ENCODE data around the gene MACROH2A1.

MACROH2A1 gene

DNA sequence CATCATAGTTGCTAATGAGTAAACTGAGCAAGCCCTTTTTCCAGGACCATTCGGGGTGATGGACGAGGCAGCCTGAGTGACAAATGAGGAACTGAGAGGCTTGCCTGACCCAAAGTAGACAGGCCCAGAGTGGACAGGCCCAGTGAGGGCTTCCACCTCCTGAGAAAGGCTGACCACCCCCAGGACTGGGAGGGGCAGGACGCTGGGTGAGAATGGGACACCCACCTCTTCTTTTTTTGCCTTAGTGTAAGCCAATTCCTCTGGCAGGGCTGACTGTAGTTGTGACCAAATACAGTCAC lies 68.3 kb downstream of the MACROH2A1 start:
- DNase-seq (ENCODE audit: low read depth) = no peak

DNA sequence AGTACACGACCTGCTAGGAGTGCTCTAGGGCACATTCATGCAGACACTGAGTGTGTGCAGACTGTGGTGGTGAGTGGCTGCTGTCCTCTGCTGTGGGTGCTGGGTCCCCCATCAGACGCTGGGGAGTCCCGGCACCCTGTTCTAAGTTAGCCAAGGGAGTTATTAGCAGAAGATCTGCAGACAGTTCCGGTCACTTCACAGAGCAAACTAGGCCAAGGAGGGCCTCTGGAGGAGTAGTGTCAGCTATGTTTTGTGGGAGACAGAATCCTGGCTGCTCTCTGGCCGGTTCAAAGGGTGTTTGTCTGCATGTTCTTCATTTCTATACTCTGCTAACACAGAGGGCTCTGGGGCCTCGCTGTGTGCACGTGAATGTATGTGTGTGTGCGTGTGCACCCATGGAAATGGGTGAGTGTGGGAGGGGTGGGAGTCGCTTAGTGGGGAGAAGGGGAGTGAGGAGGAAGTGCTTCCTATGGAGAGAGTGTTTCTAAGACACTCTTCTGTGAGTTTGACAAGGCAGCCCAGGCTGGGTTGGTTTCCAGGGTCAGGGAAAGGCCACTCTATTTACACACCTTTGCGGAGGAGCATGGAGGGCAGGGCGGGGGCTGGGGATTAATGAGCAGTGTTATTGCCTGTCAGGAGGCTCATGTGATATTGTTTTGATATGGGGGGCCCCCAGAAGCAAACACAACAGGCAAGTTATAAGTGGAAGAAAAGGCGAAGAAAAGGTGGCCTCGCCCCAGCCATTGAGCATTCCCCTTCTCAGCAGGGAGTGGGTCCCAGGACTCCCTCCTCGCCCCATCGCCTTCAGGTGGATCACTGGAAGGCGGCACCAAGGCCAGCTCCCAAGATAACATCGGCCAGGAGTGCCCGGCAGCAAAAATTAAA lies 68.9 kb downstream of the MACROH2A1 start:
- DNase-seq (ENCODE audit: low read depth) = no peak

DNA sequence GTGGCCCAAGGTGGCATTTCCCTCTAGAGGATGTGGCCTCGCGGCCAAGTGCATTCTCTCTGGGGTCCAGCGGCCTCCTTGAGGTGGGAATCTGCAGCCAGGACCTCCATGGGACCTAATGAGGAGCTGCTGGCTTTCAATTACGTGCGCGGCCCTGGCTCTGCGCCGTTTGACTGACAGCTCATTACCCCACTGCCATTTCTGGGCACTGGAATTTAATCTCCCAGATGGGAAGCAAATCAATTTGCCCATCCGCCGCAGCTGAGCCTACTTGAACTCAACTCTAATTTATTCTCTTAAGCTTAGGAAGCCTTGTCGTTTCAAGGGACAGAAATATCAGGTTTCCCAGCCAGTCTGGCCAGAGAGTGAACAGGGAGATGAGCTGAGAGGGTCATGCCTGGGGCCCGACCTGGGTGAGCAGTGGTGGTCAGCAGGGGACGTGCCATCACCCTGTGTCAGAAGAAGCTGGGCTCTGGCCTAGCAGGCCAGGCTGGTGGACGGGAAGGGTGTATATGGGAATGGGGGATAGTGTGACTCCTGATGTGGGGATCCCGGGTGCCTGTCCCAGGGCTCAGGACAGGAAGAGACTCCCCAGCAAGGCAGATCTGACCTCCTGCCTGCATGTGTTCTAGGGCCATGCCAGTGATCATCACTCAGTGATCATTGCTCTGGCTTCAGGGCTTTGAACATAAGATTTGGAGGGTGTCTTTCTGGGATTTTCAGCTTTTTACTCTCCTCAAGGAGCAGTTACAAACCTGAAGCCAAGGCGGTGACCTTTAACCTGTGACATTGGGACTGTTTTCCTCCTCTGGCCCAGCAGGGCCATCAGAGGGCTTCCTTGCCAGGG lies 69.7 kb downstream of the MACROH2A1 start:
- DNase-seq (ENCODE audit: low read depth) = no peak

DNA sequence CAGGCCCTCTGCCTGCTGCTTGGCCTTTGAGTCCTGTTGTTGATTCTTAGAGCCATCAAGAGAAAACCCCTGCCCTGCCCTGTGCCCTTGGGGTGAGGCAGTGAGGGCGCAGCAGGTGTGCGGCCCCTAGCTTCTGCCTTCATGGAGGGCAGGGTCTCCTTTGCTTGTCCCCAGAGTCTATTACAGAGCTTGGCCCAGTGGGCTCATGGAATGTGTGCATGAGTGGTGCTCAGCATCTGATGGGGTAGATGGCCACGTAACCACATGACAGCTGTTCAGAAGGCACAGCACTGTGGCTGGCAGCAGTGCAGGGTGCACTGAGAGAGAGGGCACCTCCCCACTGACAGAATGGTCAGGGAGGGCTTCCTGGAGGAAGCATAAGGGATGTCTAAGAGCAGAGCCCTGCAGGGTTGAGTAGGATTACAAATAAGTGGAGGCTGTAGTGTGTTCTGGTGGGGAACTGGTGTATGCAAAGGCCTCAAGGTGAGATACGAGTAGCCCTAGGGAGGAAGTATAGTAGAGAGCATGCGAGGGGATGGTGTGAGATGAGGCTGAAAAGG lies 70.8 kb downstream of the MACROH2A1 start:
- no peak for DNase-seq (ENCODE audit: low read depth)

DNA sequence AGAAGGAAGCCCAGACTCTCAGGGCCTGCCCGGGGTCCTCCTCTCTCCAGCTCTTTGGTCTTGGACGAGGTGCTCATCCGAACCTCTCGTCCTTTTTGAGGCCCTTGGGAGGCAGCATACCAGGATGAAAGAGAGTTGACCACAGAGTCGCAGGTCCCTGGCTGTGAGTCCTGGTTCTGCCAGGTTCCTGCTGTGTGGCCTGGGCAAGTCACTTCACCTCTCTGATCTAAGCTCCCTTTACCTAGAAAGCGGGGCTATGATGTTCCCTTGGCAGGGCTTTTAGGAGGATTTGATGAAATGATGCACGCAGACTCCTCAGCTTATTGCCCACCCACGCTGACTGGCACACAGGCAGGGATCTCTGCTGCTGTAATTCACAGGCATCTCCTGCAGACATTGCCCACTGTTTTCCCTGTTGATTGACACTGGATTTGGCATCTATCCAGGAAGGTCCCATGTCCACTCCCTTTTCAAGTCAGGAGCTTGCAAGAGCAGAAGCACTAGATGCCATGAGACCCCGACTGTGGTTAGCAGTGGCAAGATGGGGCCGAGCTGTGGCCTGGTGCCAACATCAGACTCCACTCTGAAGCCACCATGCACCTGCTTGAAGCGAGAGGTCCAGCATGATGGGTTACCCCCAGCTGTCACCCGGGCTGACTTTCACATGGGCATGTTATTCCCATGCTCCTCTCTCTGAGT lies 71.5 kb downstream of the MACROH2A1 start:
- no peak for DNase-seq (ENCODE audit: low read depth)

DNA sequence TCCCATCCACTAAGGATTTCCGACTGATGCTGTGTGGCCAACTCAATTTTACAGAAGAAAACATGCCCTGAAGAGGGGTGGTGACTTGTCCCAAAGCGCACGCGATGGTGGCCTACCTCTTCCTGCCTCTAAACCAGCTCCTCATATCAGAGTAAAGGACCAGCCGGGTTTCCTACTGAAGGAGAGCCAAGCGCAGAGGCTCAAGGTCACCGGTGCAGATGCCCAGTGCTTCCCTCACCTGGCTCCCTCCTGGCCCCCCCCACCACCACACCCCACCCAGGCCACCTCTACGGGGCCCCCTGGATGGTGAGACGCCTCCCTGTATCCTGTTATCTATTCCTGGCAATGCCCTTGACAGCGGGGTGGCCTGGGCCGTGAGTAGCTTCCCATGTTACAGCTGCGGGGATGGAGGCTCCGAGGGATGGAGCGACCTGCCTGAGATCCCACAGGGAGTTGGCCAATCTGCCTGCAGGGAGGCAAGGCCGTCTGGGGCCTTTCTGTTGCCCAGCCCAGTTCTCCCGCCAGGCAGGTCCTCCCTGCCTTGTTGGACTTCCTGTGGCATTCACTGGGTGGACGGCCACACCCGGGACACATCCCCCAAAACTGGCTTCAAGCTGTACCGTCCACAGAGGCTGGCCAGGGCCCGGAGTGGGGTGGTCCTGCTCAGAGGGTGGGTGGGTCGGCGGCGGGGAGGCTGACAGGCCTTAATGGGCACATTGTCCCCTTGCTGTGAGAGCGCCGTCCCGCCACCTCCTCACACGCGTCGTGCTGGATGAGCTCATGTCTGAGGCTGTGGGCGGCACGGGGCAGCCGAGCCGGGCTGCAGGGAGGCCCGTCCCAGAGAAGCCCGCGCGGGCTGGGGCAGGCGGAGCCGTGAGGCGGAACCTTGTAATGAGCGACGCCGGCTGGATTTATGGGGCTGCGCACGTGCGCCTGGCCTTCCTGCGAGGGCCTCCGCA lies 72.5 kb downstream of the MACROH2A1 start:
- no peak for DNase-seq (ENCODE audit: low read depth)

DNA sequence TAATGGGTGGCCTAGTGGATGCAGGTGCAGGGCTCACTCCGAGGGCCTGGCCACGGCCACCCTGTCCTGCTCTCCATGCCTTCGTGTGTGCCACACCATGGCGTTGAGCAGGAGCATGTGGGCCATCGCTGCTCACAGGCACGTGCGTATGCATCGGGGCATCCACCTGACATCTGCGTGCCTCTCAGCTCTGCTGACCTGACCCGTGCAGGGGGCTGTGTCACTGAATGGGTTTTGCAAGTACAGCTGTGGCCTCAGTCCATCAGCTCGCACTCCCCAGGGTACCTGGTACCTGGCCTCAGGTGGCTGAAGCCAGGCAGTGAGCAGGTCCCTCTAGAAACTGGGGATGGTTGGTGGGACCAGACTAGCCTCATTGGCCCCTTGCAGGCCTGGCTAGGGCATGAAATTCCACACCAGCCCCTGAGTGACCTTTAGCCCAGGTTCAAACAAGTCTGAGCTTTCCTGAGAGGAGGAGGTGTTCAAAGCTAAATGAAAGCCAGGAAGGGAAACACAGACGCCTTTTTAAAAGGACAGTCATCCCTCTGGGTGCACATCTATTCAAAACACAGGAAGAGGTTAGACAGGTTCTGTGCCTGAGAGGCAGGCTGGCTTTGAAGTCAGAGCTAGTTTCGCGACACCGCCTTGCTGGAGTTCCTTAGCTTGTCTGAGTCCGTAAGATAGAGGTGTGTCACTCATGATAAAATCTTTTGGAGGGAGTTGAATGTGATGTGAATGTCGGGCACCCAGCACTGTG lies 74.0 kb downstream of the MACROH2A1 start:
- no peak for DNase-seq (ENCODE audit: low read depth)

DNA sequence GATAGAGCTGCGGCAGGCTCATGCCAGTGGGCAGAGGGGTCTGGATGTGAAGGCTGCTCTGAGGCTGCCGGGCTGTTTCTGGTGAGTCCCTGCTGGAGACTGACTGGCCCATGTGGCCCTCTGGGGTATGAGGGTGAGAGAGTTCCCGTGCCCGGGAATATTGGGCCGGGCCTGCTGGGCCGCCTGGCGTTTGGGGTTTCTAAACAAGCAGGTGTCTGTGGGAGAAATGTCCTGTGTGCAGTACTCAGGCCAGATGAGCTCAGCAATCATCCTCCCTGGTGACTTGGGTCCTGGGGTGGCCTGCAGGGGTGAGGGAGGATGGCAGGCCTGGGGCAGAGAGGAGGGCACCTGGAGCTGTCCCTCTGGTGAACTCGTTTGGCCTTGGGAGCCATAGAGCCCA lies 74.9 kb downstream of the MACROH2A1 start:
- no peak for DNase-seq (ENCODE audit: low read depth)

DNA sequence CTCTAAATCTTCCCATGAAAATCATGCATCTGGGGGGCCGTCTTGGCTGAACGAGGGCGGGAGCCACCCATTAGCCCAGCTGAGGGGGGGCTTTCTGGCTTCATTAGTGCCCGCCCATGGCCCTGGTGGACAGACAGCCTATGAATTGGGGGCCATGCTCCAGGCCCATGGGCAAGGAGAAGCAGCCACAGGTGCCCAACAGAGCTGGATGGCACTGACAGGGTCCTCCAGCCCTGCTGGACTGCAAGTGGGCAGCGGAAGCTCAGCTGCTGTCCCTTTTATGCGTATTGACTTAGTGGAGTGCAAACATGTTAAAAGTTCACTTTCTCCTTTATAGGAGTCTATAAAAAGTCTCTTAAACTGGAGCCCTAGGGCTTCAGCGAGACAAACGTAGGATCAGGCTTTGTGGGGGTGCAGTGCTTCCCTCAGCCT lies 75.3 kb downstream of the MACROH2A1 start:
- DNase-seq (ENCODE audit: low read depth) = no peak

DNA sequence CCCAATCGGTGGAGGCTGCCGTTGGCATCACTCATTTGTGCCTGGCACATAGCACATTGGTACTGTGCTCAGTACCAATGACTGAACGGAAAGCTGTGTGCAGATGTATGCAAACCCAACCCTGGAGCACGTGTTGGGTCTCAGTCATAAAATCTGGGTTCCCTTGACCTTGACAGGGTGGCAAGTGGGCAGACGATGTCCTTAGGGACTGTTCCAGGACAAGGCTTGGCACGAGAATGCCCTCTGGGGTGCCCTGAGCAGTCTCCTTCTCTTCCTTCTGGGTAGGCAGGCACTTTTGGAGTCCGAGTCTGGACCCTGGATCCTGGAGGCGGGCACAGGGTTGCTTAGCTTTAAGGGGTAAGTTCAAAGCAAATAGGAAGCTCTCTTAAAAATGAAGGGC lies 75.8 kb downstream of the MACROH2A1 start:
- no peak for DNase-seq (ENCODE audit: low read depth)

DNA sequence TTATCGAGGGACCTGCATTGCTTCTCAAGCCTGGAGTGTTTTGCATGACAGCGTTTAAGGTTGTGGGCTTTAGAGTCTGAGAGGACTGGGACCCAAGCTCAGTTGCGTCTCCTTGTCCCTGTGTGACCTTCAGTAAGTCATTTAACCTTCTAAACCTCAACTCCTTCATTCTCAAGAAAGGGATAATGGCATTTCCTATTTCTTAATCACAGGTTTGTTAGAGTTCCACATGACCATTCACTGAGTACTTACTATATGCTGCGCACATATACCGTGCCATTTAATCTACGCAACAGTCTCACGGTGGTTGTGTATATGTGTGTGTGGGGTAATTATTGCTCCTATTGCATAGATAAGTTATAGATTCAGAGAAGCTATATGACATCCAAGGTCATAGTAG lies 76.3 kb downstream of the MACROH2A1 start:
- no peak for DNase-seq (ENCODE audit: low read depth)

DNA sequence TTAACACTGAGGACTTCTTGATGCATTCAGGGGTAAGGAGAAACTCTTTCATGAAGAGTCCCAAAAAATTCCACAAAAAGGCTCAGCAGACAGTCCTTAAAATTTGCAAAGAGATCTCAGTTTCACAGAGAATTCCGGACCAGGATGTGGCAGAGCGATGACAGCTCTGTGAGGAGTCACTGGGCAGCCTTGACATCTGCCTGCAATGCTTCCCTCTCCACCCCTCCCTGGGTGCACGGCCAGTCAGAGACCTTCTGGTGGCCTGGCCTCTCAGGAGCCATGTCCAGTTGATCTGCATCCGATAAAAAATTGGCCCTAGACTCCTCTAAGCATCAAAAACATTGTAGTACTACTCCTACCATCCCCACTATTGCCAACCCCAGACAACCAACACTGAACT lies 76.8 kb downstream of the MACROH2A1 start:
- DNase-seq (ENCODE audit: low read depth) = no peak

DNA sequence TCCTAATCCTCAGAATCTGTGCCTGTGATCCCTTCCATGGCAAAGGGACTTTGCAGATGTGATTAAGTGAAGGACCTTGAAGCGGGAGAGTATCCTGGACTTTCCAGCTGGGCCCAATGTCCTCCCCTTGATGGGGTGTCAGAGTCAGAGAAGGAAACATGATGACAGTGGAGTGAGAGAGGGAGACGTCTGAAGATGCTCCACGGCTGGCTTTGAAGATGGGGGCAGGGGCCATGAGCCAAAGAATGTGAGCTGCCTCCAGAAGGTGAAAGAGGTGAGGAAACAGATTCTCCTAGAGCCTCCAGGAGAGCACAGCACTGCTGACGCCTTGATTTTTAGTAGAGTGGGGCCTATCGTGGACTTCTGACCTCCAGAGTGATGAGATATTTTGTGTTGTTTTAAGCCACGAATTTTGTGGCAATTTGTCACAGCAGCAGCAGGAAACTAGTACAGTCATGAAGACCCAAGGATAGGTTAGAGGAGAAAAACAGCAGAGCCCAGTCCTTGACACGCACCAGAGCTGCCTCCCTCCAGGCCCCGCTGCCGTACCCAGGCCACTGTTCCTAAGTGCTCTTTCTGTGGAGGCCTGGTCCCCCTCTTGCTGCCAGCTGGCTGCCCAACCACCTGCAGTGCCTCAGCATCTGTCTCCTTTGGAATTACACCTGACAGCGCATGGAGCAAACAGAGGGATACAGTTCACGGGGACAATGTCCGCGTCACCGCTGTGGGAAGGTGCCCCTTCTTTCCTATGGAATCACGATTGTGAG lies 78.1 kb downstream of the MACROH2A1 start:
- DNase-seq (ENCODE audit: low read depth) = no peak

DNA sequence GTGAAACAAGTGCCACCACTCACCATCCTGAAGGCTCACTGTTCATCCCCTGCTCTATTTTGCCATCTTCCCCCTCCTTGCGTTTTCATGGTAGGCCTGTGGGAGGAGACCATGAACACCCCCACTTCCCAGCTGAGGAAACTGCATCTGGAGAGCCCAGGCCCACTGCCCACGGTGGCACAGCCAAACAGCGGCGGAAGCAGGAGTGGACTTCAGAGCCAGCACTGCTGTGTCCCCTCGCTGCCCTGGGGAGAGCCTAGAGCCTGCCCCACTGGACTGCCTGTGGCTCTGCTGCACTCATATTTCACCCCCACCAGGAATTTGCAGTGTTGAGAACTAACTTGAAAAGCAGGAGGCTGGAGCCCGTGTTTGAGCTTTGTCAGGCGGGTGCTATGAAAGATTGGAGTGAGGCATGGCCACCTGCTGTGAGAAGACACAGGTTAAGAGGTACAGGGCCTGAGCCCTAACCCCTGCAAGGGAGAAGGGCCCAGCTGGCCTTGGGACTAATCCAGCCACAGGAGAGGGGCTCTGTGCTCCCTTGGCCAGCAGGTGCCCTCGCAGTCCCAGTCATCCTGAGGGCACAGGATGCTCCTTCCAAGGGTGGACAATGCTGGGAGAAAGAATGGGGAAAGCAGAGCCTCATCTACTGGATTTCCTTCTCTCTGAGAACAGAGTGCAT lies 79.0 kb downstream of the MACROH2A1 start:
- DNase-seq (ENCODE audit: low read depth) = no peak

DNA sequence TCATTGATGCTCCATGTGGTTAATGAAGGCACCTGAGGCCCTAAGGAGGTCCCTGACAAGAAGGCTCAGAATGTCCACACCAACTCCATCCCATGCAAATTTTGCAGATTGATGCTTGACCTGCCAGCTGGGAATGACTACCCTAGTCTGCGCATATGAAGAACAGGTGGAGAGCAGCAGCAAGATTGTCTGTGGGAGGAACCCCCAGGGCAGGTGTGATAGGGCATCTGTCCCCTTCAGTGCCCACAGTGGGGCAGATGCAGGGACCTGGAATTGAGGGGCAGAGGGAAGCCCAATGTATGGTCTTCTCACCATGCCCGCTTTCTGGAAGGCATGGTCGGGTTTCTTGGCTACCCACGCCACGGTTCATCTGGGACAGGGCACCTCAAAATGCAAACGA lies 79.6 kb downstream of the MACROH2A1 start:
- DNase-seq (ENCODE audit: low read depth) = no peak

DNA sequence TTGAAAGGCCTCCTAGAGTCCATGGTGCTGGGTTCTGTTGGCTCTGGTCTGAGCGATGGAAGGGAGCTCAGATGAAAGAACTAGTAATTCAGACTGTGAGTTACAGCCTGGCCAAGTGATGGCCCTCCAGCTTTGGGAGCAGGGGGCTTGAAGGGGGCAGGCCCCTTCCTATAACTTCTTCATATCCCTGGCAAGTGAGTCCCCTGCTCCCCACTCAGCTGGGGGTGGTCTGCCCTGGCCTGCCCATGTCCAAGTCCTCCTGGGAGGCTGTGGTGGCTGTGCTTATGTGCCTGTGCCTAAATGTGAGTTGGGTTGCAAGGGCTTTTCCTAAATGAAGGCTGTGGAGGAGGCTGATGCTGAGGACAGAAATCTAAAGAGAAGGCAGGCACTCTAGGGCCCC lies 80.1 kb downstream of the MACROH2A1 start:
- DNase-seq (ENCODE audit: low read depth) = no peak

DNA sequence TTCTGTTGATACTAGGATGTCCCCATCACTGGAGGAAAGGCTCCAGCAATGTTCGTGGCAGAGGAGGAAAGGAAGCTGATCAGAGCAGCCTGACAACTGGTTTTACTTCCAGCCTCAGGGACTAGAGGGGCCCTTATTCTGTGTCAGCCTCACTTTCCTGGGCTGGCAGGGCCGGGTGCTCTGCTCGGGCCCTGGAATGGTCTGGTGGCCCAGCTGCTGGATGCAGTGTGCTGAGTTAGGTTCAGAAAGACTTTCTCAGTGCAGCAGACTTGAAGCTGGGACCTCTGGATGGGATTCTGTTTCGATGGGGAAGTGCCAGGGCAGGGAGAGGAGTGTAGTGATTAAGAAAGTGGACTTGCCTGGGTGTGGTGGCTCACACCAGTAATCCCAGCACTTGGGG lies 81.0 kb downstream of the MACROH2A1 start:
- no peak for DNase-seq (ENCODE audit: low read depth)

DNA sequence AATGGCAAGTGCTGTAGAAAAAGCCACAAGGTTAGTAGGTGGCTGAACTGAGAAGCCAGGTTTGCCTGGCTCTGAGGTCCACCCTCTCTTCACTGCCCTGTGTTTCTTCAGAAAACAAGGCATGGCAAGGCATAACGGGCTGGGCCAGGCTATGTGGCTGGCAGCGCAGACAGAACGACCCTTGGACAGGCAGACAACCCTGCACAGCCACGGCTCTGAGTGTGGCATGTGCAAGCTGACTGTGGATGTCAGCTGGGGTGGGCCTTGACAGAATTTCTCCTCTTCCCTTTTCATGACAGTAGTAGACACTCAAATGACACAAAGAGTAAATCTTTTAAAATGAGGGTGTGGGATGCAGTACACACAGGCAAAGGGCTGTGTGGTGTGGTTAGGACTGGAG lies 81.7 kb downstream of the MACROH2A1 start:
- no peak for DNase-seq (ENCODE audit: low read depth)

DNA sequence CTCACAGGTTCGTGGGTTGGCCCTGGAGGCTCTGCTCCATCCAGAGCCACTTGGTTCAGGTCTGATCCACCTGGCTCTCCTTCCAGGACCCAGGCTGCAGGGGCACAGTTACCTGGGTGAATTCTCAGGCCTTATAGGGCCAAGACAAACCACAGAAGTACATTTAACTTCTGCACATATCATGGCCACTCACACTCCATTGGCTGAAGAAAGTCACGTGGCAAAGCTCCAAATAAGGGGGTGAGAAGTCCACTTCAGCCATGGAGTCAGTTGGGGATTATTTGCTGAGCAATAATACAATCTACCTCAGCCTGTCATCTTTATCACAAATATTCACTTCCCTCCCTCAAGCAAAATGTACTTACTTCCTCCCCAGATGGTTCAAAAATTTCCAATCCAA lies 83.6 kb downstream of the MACROH2A1 start:
- no peak for DNase-seq (ENCODE audit: low read depth)

Data from HS-5 (cell line).